Tibial nerve (tissue), 3 donors: ENCODE measurements around the gene RELCH.

Source experiments
- POLR2A ChIP-seq, 2 donors: fragments of 450-650 bp; IDR thresholded peaks; one replicate each; pipeline ENCODE4 v1.6.1; 2017; ENCODE audit warnings: antibody characterized with exemption in 2 of 2, mild to moderate bottlenecking in 2 of 2, moderate library complexity in 2 of 2
- TF ChIP-seq, protein P1 (sequence below), 5 experiments: fragments of 200-600 bp in 3 of 5; fragments of 450-650 bp in 2 of 5; sonication (generic) in 3 of 5; IDR thresholded peaks; one replicate each; pipeline ENCODE4 v1.5.1; 2016 to 2019; ENCODE audit warnings: antibody characterized with exemption in 5 of 5, mild to moderate bottlenecking in 3 of 5, moderate library complexity in 2 of 5

DNA sequence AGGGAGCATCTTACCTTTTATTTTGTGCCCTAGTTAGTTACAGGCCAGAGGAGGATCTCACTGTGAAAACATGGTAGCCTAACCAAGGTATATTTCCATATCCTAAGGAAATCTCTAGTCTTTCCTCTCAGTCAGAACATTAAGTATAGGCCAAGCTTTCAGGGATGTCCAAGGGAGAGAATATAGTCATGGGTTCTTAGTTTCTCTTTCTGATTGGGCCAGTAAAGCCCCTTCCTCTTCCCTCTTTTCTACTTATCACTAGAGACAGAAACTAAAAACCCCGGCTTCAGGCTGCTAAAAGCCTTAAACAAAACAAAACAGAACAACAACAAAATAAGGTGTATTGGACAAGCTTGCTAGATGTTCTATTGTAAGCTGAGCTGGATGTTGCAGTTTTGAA lies 93.7 kb downstream of the RELCH start:
- TF ChIP-seq, protein P1, sequence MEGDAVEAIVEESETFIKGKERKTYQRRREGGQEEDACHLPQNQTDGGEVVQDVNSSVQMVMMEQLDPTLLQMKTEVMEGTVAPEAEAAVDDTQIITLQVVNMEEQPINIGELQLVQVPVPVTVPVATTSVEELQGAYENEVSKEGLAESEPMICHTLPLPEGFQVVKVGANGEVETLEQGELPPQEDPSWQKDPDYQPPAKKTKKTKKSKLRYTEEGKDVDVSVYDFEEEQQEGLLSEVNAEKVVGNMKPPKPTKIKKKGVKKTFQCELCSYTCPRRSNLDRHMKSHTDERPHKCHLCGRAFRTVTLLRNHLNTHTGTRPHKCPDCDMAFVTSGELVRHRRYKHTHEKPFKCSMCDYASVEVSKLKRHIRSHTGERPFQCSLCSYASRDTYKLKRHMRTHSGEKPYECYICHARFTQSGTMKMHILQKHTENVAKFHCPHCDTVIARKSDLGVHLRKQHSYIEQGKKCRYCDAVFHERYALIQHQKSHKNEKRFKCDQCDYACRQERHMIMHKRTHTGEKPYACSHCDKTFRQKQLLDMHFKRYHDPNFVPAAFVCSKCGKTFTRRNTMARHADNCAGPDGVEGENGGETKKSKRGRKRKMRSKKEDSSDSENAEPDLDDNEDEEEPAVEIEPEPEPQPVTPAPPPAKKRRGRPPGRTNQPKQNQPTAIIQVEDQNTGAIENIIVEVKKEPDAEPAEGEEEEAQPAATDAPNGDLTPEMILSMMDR (IDR thresholded peaks at IDR 0.05) = no peak
- no peak for TF ChIP-seq POLR2A (IDR thresholded peaks at IDR 0.05)
